Fibroblast of the conjunctiva (primary cell): Measurements from ENCODE around the gene RGMA.

Source experiments
- DNase-seq: peaks from one replicate; pipeline ENCODE4 v3.0.0-alpha.2; 2010; ENCODE audit warnings: low read depth

RGMA gene

GRCh38 chr15:93093765-93094164, 4.8 kb upstream of the RGMA start:
- DNase-seq: no peak

- no peak for DNase-seq
Measured at GRCh38 chr15:93091465-93091864, 2.5 kb upstream of the RGMA start.

- no peak for DNase-seq
Measured at GRCh38 chr15:93089727-93090305, 805 bp upstream of the RGMA start.

GRCh38 chr15:93088200-93088980, 621 bp downstream of the RGMA start:
- DNase-seq: no peak

GRCh38 chr15:93087825-93088199, 1.2 kb downstream of the RGMA start:
- peak; percentile 32 for DNase-seq

GRCh38 chr15:93086791-93087190, 2.2 kb downstream of the RGMA start:
- no peak for DNase-seq

- no peak for DNase-seq
Measured at GRCh38 chr15:93085692-93086091, 3.3 kb downstream of the RGMA start.

GRCh38 chr15:93082861-93083260, 6.2 kb downstream of the RGMA start:
- DNase-seq: no peak

GRCh38 chr15:93081399-93081798, 7.6 kb downstream of the RGMA start:
- no peak for DNase-seq

GRCh38 chr15:93080451-93080850, 8.6 kb downstream of the RGMA start:
- no peak for DNase-seq

GRCh38 chr15:93076875-93077274, 12.1 kb downstream of the RGMA start:
- DNase-seq: no peak

GRCh38 chr15:93076217-93076616, 12.8 kb downstream of the RGMA start:
- DNase-seq: no peak

- DNase-seq: no peak
Measured at GRCh38 chr15:93074599-93074998, 14.4 kb downstream of the RGMA start.

GRCh38 chr15:93073465-93073952, 15.5 kb downstream of the RGMA start:
- no peak for DNase-seq

- DNase-seq: peak; percentile 42
Measured at GRCh38 chr15:93072411-93073394, 16.3 kb downstream of the RGMA start.

- DNase-seq: peak; percentile 82
Measured at GRCh38 chr15:93072011-93072410, 17.0 kb downstream of the RGMA start.

- DNase-seq: peak; percentile 20
Measured at GRCh38 chr15:93071469-93071936, 17.5 kb downstream of the RGMA start.

- no peak for DNase-seq
Measured at GRCh38 chr15:93070551-93071296, 18.3 kb downstream of the RGMA start.

GRCh38 chr15:93070132-93070531, 18.9 kb downstream of the RGMA start:
- no peak for DNase-seq

- no peak for DNase-seq
Measured at GRCh38 chr15:93068581-93069199, 20.3 kb downstream of the RGMA start.

- no peak for DNase-seq
Measured at GRCh38 chr15:93067649-93068085, 21.3 kb downstream of the RGMA start.
